IPS-18c (cell line): ENCODE results near the gene CACNA1G.

Experiments
- H3K4me3 ChIP-seq: 2 replicates; pipeline ENCODE4 v1.7.0; 2013; ENCODE audit warnings: low read depth, mild to moderate bottlenecking, low read length, moderate library complexity; ENCODE audit not compliant: insufficient read depth
- H3K9me3 ChIP-seq: one replicate; pipeline ENCODE4 v1.6.1; 2013; ENCODE audit warnings: mild to moderate bottlenecking, low read length, moderate library complexity; ENCODE audit not compliant: control insufficient read depth, insufficient read depth

CACNA1G gene

GRCh38 chr17:50558091-50558490 lies 2.4 kb upstream of the CACNA1G start:
- Histone ChIP-seq H3K9me3 (peaks cover 2% of the 10 kb centered on the region), H3K4me3 (no peak overlapping the region)

- peaks cover 2% of the 10 kb centered on the region for H3K9me3 ChIP-seq
- H3K4me3 ChIP-seq: peak overlapping the region; percentile 77
Measured at GRCh38 chr17:50558581-50558940, 2.0 kb upstream of the CACNA1G start.

GRCh38 chr17:50558941-50559614 lies 1.4 kb upstream of the CACNA1G start:
- peaks cover 2% of the 10 kb centered on the region for H3K9me3 ChIP-seq
- H3K4me3 ChIP-seq: peak overlapping the region; percentile 77

- peaks cover 2% of the 10 kb centered on the region for H3K9me3 ChIP-seq
- H3K4me3 ChIP-seq: peak overlapping the region; percentile 77
Measured at GRCh38 chr17:50559674-50560184, 786 bp upstream of the CACNA1G start.

GRCh38 chr17:50560931-50561745 lies 623 bp downstream of the CACNA1G start:
- H3K9me3 ChIP-seq: peaks cover 2% of the 10 kb centered on the region
- H3K4me3 ChIP-seq: peak overlapping the region; percentile 47

GRCh38 chr17:50561746-50562141 lies 1.2 kb downstream of the CACNA1G start:
- Histone ChIP-seq H3K9me3 (peaks cover 2% of the 10 kb centered on the region), H3K4me3 (peak overlapping the region; percentile 41)

GRCh38 chr17:50562242-50563091 lies 2.0 kb downstream of the CACNA1G start:
- H3K4me3 ChIP-seq: peak overlapping the region; percentile 38
- H3K9me3 ChIP-seq: peaks cover 2% of the 10 kb centered on the region

GRCh38 chr17:50563092-50563511 lies 2.6 kb downstream of the CACNA1G start:
- H3K4me3 ChIP-seq: 0 out of 2 replicates have a peak overlapping the region, but pooled peaks have one; percentile 38
- H3K9me3 ChIP-seq: peaks cover 2% of the 10 kb centered on the region

- Histone ChIP-seq H3K4me3 (no peak overlapping the region; the same call in 1 of the 2 replicates), H3K9me3 (no peaks in the 10 kb centered on the region)
Measured at GRCh38 chr17:50564916-50565315, 4.4 kb downstream of the CACNA1G start.

- no peak overlapping the region for H3K4me3 ChIP-seq
- no peaks in the 10 kb centered on the region for H3K9me3 ChIP-seq
Measured at GRCh38 chr17:50565402-50566350, 5.2 kb downstream of the CACNA1G start.

GRCh38 chr17:50566886-50567285 lies 6.4 kb downstream of the CACNA1G start:
- Histone ChIP-seq H3K9me3 (no peaks in the 10 kb centered on the region), H3K4me3 (no peak overlapping the region)

- H3K4me3 ChIP-seq: no peak overlapping the region
- no peaks in the 10 kb centered on the region for H3K9me3 ChIP-seq
Measured at GRCh38 chr17:50568659-50569058, 8.1 kb downstream of the CACNA1G start.

- Histone ChIP-seq H3K9me3 (no peaks in the 10 kb centered on the region), H3K4me3 (no peak overlapping the region)
Measured at GRCh38 chr17:50569592-50569991, 9.1 kb downstream of the CACNA1G start.

GRCh38 chr17:50570032-50570431 lies 9.5 kb downstream of the CACNA1G start:
- no peaks in the 10 kb centered on the region for H3K9me3 ChIP-seq
- H3K4me3 ChIP-seq: no peak overlapping the region

GRCh38 chr17:50570528-50570927 lies 10.0 kb downstream of the CACNA1G start:
- no peak overlapping the region for H3K4me3 ChIP-seq
- no peaks in the 10 kb centered on the region for H3K9me3 ChIP-seq

GRCh38 chr17:50571681-50572080 lies 11.2 kb downstream of the CACNA1G start:
- H3K9me3 ChIP-seq: no peaks in the 10 kb centered on the region
- H3K4me3 ChIP-seq: no peak overlapping the region
